ENCODE data around the gene PLD1.
"Not testable (repeated sequence)": the region's sequence is repeated elsewhere in the genome, so short reads cannot be mapped to it uniquely, and the experiment has no call there.

Gene PLD1

DNA sequence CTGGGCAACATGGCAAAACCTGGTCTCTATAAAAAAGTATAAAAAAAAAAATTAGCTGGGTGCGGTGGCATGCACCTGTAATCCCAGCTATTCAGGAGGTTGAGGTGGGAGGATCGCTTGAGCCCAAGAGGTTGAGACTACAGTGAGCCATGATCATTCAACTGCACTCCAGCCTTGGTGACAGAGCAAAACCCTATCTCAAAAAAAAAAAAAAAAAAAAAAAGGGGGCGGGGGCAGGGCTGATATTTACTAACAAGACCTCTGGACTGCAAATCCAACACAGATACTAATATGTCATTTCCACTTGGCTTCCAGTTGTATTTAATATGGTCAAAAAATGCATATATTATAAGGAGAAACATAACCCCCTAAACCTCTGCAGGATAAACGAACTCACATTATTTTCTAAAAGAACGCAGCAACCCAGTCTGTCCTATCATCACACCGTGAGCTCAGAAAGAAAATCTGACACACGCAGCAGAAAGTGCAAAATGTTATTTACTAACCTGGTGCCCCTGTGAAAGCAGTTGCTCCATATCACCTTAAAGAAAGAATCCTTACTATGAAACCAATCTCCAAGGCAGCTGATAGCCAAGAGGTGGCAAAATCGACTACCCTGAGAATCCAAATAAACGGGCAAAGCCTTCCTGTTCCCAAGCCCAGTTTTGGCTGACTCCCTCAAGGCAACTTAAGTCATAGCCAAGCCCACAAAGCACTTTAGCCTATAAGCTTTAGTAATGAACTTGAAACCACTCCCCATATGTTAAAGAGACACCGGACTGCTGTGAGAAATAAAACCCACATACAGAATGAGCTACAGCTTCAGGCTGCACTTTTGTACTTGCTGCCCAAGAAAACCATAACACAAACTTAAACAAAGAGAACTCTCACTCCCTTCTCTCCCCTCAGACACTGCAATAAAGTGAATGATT, 39.3 kb downstream of the PLD1 start:
- peak; percentile 68 for DNase-seq (ENCODE audit: low spot score)

DNA sequence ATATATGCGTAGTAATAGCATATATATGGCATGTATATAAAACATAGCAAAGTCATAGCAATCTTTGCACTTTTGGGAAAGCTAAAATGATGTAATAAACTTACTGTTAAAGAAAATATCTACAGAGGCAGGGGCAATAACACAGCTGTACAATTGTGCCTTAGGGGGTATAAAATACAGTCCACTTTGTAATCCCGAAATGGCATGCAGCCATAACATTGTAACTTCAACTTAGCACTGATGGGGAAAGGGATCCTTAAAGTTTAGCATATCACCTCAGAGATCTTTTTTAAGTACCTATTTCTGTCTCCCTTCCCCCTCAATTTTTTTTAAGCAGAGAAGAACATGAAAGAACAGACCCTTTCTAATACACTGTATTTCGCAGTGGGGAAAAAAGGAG, 40.8 kb downstream of the PLD1 start:
- no peak for DNase-seq (ENCODE audit: low spot score)

DNA sequence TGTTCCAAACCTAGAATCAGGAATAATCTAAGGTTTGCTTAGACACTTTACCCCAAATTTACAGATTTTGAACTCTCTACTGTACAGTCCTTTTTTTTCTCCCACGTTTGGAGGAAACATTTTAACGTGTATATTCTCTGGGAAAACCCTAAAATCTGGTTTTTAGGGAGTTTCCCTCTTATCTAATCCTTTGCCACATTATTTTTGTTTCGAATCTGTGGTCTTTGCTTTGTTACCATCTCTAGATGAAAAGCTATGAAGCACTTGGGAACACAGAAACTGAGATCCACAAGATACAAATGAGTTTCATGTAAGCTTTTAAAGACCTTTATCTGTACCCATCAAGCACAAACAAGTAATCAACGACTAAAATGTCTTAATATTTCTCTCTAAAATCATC, 41.3 kb downstream of the PLD1 start:
- DNase-seq (ENCODE audit: low spot score), result no peak

DNA sequence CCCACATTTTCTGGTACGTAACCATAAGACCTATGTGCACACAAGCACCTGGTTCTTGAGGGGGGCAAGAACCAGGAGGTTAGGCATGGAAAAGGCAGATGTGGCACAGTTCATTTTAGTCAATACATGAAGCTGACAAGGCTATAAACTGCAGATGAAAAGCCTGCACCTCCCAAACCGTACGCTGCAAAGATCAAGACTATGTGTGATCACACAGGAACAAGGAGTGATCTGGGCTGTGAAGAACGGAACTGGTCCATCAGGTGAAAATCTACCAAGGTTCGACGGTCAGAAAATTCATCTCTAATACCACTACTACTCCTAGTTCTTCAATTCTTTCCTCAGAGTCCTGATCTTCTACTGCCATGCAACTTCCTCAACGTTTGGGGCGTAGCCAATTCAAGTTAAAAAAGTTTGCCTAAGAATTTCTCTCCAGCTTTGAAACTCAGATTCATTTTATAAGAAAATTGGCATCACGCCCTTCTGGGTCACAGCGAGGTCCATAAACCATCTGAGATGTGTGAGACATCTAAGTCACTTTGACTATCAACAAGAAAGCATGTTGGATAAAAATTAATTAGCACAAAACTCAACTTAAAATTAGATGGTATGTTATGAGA, 41.9 kb downstream of the PLD1 start:
- DNase-seq (ENCODE audit: low spot score), result no peak

DNA sequence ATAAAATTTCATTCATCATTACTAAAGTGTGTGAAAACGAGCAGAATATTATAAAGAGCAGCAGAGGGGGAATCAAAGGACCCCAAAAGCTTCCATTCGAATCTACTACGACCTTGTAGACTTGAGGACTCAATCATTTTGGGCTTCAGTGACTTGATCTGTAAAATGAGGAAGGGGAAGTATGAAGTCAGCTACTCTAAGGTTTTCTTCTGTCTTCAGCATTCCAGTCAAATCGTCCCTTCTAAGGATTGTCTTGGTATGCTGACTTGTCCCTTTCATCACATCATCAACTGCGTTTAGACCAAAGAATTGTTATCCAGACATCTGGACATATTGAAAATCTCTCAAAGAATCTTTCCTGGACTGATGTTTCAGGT, 44.8 kb downstream of the PLD1 start:
- no peak for DNase-seq (ENCODE audit: low spot score)

DNA sequence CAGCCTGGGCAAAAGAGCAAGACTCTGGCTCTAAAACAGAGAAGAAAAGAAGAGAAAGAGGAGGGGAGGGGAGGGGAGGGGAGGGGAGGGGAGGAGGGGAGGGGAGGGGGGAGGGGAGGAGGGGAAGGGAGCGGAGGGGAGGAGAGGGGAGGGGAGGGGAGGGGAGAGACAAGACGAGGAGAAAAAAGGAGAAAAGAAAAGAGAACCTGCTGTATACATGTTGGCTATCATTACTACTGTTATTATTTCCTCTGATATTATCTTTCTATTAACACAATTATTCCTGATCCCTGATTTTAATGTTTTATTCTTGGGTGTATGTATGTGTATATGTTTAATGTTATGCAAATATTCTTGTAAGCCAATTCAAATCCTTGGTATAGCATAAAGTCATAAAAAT, 46.9 kb downstream of the PLD1 start:
- no peak for DNase-seq (ENCODE audit: low spot score)

DNA sequence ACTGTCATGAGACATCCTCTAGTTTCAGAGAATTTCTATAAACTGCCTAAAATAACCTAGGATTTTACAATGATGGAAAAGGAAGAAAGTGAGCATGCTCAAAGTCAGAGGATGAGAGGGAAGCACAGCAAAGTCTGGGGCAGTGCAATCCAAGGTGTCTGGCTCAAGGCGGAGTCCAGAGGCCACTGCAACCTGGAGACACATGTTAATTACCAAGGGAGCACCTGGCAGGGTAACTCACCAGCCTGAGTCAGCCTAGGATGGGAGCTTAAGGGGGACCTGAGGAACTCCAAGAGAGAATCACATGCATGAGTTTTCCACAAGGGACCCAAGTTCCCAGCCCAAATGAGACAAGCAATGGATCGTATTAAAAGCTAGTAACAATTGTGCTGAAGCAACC, 49.8 kb downstream of the PLD1 start:
- DNase-seq (ENCODE audit: low spot score), result no peak

DNA sequence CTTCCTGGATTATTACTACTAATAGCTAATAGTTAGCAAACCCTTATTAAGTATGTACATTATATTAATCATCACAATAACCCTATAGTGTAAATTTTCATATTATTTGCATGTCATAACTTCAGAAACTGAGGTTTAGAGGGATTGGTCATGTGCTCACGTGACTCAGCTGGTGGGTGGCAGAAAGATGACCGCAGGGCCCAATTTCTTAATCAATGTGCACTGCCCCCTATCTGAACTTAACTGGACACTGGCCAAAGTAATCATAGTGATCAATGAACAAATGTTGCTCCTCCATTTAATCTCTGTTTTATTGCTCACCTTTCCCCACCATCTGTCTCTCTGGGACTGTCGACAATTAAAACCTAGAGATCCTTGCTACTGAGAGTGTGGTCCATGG, 52.2 kb downstream of the PLD1 start:
- DNase-seq (ENCODE audit: low spot score), result no peak

DNA sequence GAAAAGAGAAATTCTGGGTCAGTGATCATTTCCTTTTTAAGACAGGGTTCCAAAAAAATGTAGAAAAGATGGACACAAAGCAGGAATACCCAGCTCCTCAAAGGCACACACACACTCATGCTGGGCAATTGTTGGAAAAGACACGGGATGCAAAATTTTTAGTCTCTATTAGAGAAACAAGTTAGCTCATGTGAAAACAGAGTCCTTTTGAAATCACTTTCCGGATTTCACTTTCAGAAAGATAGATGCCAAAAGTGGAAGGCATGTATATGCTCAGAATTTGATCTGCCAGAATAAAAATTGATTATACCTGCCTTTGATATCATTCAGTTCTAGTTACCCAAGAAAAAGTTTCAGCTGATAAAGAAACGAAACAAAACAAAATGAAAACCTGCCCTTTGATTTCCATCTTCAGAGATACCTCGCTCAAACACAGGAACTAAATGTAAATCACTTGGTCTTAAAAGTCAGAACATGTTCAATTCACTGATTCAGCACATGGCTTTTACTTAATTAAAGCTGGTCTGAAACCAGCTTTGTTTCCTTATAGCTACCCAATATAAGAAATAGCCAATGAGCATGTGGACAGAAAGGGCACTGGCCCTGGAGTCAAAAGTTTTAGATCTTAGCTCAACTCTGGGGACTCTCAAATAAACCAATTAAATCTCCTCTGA, 52.8 kb downstream of the PLD1 start:
- DNase-seq (ENCODE audit: low spot score), result no peak

DNA sequence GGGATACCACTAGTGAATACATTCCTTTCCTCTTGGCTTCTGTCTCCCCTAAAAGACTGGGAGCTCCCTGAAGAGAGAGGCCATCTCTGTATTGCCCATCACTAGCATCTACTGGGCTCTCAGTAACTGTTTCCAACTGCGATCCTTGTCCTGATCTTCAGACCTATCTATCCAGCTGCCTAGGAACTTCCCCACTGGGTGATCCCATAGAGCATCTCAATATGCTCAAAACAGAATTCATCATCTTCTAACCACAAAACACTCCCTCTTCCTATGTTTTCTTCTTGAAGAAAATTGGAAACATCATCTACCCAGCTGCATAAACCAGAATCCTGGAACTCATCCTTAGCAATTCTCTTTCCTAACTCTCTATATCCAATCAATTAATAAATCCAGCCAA, 54.6 kb downstream of the PLD1 start:
- no peak for DNase-seq (ENCODE audit: low spot score)

DNA sequence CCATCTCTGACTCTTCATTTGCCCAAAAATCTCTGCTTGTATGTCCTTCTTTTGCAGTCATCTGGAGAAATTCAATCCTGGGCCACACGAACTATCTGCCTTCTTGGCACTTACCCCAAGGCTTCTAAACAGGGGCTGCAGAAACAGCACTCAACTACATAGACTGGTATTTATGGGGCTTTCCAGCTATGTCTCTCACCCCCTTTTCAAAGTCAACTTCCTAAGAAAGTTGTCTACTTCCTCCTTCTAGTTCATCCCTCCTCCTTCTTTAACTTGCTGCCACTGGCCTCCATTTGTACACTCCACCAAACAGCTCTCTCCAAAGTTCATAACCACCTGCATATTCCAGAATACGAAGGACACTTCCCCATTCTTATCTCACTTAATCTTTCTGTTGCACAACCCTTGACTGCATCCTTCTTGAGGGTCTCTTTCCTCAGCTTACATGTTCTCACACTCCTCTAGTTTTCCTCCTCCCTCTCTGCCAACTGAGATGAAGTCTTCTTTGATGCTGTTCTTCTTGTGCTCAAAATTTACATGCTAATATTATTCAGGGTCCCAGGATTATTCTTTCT, 55.2 kb downstream of the PLD1 start:
- no peak for DNase-seq (ENCODE audit: low spot score)

DNA sequence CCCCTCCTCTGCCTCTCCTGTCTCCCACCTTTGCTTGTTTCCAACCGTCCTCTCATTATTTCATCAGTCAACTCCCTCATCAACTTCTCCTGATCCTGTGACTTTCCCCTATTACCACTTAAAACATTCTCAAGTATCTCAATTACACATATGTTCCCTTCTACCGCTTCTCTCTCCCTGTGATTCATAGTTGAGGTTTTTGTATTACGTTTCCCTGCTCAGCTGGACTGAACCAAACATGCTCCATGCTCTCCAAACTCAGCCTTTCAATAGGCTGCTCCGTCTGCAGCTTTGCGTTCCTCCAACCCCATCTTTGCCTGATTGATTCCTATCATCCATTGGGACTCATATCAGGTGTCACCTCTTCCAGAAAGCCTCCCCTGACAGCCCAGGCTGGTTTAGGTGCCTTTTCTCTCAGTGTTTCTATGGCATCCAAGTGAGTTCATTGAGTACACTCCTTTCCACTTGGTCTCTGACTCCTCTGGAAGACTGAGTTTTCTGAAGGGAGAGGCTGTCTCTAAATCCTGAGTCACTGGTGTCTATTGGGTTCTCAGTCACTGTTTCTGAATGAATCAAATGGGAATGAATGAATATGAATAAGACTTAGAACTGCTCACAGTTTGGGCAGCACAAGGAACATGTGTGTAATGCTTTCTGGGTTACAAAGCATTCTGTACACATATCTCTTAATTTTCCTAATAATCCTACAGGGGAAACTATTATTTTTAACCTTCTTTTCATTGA, 56.4 kb downstream of the PLD1 start:
- DNase-seq (ENCODE audit: low spot score), result no peak

DNA sequence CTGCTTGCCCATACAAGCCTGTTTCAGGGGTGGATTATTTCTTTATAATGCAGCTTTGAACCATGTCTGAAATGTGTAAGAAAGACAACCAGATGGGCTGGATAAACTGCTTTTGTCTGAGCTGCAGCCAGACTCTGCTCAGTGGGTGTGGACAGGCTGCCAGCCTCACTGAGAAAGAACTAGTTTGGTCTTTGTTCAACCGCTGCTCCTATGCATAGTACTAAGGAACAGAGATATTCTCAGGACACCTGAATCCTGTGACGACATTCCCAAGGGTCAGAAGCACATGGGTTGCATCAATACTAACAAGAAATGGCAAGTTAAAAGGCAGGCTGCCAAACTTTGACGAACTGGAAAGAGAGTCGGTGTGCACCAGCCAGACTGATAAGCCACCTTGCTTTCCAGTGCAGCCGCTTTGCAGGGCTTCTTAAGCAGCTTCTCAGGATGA, 57.2 kb downstream of the PLD1 start:
- peak; percentile 31 for DNase-seq (ENCODE audit: low spot score)

DNA sequence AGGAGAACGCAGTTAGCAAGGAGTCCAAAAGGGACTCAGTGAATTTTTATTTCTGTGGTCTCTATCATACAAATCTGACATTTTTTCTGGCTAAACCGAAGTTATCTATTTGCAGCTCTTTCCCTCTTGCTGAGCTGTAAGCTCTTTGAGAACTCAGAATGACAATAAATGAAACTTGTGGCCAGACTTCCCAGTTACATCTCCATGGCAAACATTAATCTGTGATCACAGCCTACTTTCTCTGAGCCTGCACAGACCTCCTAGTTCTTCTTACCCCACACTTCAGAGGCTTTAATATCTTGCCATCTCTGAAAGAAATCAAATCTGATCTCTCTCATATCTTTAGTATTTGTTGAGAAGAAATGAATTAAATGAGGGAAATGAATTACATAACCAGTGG, 58.0 kb downstream of the PLD1 start:
- DNase-seq (ENCODE audit: low spot score), result no peak

DNA sequence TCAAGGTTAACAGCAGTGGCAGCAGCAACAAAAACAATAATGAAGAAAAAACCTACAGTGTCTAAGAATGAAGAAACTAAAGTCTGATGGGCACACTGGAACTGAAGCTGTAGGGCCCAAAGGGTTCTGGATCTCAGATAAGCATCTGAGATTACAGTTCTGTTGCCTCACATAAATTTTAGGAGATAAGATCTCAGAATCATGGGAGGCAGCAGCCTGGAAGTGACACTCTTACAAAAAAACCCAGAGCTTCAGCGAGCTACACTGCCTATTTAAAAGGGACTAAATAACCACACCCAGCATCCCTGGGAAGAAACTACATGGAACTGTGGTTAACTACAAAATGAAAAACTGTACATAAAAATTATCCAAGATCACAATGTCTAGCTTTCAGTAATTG, 61.2 kb downstream of the PLD1 start:
- no peak for DNase-seq (ENCODE audit: low spot score)

DNA sequence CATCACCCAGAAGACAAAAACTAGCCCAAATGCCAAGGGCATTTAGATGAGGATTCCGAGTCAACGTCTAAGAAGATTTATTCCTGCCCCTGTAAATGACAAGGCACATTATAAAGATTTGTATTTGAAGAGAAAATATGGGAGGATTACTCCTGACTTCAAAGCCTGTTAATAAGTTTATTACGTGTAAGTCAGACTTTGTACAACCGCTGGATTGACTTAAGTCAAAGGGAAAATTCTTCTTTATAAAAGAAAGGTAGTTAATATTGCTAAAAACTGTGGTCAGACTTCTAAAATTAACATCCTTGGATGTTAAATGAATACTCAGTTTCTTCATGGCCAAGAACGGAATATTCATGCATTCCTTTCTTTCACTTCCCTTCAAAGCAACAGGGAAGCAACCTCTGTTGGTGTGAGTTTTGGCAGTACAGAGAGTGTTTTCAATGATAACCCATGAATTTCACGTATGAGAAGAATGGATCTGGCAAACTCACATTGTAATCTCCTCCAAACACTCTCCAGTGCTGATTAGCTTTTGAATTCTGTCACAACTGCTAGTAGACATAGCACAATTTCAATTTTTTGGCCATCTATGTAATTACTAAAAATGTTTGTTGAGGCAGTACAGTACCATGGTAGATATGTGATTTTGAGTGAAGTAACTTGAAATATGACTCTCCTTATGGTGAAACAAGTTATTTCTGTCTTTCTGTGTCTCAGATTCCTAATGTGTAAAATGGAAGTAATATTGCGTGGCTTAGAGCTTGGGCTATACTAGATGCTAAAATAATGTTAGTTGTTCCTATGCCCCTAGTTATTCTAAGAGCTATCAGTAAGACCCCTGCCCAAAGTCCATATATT, 62.0 kb downstream of the PLD1 start:
- no peak for DNase-seq (ENCODE audit: low spot score)

DNA sequence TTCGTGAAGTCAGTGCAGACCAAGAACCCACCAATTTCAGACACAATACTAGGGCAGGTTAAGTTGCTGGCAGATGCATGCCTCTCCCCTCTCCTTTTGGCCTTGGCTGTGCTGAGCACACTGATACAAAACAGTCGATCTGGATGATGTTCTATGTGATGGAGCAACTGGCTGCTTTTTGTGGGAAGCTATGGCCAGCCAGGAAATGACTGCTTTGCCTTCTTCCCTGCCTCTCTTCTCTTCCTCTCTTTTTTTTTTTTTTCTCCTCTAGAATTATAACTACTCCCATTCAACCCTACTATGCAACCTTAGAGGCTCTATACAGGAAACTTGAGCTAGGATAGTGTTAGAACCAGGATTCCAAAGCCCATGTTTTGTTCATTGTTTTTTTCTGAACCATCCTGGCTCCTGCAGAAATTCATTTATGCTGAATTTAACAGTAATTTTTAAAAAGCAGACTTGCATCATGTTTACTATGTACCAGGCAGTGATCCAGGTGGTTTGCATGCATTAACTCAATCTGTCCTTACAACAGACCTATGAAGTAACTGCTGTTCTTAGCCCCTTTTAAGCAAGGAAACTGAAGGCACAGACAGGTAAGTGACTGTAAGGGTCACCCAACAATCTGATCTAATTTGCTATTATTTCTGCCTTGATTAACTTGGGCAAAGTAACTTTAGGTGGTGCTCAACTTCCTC, 62.9 kb downstream of the PLD1 start:
- no peak for DNase-seq (ENCODE audit: low spot score)

DNA sequence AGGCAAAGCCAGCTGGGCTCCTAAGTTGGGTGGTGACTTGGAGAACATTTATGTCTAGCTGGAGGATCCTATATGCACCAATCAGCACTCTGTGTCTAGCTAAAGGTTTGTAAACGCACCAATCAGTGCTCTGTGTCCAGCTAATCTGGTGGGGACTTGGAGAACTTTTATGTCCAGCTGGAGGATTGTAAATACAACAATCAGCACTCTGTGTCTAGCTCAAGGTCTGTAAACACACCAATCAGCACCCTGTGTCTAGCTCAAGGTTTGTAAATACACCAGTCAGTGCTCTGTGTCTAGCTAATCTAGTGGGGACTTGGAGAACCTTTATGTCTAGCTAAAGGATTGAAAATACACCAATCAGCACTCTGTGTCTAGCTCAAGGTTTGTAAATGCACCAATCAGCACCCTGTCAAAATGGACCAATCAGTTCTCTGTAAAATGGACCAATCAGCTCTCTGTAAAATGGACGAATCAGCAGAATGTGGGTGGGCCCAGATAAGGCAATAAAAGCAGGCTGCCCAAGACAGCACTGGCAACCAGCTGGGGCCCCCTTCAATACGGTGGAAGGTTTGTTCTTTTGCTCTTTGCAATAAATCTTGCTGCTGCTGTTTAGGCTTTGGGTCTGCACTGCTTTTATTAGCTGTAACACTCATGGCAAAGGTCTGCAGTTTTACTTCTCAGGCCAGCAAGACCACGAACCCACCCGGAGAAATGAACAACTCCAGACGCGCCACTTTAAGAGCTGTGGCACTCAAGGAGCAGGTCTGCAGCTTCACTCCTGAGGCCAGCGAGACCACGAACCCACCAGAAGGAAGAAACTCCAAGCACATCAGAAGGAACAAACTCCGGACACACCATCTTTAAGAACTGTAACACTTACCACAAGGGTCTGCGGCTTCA, 63.7 kb downstream of the PLD1 start:
- DNase-seq (ENCODE audit: low spot score), result not testable (repeated sequence)

DNA sequence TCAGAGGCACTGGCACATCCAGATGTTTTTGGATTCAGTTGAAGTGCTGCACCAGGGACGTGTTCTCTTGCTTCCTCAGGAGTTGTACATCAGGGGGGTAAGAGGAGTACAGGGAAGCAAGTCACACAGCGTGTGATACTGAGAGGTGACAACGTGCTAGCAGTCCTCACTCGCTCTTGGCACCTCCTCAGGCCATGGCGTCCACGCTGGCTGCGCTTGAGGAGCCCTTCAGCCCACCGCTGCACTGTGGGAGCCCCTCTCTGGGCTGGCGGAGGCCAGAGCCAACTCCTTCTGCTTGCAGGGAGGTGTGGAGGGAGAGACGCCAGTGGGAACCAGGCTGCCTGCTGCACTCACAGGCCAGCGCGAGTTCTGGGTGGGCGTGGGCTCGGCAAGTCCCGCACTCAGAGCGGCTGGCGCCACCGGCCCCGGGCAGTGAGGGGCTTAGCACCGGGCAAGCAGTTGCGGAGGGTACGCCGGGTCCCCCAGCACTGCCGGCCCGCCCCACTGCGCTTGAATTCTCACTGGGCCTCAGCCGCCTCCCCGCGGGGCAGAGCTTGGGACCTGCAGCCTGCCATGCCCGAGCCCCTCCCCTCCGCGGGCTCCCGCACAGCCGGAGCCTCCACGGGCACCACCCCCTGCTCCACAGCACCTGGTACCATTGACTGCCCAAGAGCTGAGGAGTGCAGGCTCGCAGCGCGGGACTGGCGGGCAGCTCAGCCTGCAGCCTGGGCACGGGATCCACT, 64.5 kb downstream of the PLD1 start:
- no peak for DNase-seq (ENCODE audit: low spot score)

Measured in Ammon's horn (tissue), 1 donor.